Measurements from ENCODE around the gene FBXL17. TPM values are rescaled to one million over a fixed set of nuclear protein-coding genes. Genes with fewer than 3 reads are reported as not detected.
A peak's percentile ranks its signal among the peaks of the same experiment; 100 is the strongest.

The FBXL17 gene
- total RNA-seq, 1 donor from 2014 or later: 6.5 TPM

- no peak for DNase-seq
Measured at GRCh38 chr5:108081707-108082106, 300.2 kb downstream of the FBXL17 start.

- DNase-seq: no peak
Measured at GRCh38 chr5:108079753-108080152, 302.1 kb downstream of the FBXL17 start.

DNA sequence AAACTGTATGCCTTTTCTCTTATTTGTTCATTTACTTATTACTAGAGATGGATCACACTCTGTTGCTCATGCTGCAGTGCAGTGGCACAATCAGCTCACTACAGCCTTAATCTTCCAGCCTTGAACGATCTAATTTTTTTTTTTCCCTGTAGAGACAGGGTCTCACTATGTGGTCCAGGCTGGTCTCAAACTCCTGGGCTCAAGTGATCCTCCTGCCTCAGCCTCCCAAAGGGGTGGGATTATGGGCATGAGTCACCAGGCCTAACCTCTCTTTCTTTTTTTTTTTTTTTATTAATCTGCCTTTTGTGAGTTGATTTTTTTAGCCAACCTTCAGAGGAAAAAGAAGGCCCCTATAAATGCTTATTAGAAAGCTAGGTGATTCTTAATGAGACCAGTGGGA, 303.0 kb downstream of the FBXL17 start:
- DNase-seq: no peak

GRCh38 chr5:108078345-108078744, 303.6 kb downstream of the FBXL17 start:
- DNase-seq: no peak

- DNase-seq: no peak
Measured at GRCh38 chr5:108074626-108075025, 307.3 kb downstream of the FBXL17 start.

GRCh38 chr5:108064302-108064701, 317.6 kb downstream of the FBXL17 start:
- no peak for DNase-seq

- DNase-seq: no peak
Measured at GRCh38 chr5:108061941-108062340, 320.0 kb downstream of the FBXL17 start.

DNA sequence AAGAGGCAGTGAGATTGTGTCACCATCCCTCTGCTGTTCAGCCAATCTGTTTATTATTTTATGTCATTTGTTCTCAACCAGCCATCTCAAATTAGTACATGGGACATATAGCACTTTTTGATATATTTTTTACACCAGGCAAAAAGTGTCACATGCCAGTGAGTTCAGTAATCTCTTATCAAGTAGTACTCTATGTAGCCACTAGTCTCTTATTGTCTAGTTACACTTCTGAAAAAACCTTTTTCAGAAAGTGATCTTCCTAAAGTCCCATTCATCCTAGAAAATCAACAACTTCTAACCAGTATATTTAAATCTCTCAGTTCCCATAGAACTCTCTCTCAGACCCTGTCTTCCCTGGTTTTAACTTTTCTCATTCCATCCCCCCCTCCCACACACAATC, 321.6 kb downstream of the FBXL17 start:
- no peak for DNase-seq

- DNase-seq: no peak
Measured at GRCh38 chr5:108059334-108059733, 322.6 kb downstream of the FBXL17 start.

GRCh38 chr5:108054349-108054748, 327.5 kb downstream of the FBXL17 start:
- no peak for DNase-seq

DNA sequence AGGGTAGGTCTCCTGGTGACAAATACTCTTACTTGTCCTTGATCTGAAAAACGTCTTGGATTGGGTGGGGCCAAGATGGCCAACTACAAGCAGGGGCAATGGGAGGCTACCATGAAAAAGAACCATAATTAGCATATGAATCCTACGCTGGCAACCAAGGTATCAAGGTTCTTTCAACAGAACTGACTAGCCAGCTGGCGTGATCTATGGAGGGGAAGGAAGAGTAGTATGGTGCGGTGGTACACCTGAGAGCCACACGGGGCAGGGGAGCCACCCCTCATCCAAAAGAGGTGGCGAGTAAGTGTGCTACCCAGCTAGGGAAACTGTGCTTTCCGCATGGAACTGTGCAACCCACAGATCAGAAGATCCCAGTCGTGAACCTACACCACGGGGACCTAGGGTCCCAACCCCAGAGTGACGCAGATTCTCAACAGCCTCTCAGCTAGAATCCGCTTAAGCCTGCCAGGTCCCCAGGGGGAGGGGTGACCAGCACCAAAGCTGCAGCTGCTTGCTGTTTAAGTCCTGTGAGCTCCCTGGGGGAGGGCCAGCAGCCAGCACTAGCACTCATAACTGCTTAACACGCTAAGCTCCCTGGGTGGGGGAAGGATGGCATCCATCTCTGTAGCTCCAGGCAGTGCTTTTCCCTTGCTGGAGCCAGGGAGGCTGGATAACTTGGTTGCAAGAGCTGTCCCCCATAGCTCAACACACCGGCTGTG, 334.8 kb downstream of the FBXL17 start:
- DNase-seq: no peak

DNA sequence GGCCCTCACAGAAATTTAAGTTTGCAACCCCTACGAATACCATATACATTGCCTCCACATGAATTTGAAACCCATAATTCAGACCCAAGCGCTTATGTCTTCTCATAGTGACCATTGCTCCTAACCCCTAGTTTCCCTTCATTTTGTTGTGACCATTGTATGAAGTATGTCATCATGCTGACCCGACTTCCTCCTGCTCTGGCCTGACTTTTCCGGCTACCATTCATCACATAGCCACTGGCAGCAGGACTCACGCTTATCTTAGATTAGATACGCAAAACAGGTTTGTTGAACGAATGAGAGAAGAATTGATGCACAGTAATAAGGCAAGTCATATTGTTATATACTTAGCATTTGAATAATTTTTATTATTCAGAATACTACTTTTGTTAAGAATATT, 345.4 kb downstream of the FBXL17 start:
- DNase-seq: peak; percentile 85

- DNase-seq: no peak
Measured at GRCh38 chr5:108028883-108029282, 353.0 kb downstream of the FBXL17 start.

DNA sequence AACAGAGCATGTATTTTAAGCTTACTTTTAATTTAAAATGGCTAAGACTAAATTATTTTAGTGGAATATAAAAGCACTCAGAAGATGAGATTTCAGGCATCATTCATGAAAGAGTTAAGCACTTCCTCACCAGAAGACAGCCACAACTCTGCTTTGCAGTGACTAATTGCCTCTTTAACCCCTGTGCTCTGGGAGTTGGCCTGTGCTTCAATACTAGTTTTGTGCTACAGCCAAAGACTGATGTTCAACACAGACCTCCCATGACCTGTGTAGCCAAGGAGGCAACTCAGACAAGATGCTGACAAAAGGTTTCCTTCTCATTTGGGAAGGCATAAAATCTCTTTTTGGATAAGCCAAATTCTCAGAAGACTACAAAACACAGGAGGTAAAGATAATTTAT, 353.5 kb downstream of the FBXL17 start:
- peak; percentile 22 for DNase-seq

- no peak for DNase-seq
Measured at GRCh38 chr5:108025957-108026356, 355.9 kb downstream of the FBXL17 start.

- DNase-seq: no peak
Measured at GRCh38 chr5:108024986-108025385, 356.9 kb downstream of the FBXL17 start.

DNA sequence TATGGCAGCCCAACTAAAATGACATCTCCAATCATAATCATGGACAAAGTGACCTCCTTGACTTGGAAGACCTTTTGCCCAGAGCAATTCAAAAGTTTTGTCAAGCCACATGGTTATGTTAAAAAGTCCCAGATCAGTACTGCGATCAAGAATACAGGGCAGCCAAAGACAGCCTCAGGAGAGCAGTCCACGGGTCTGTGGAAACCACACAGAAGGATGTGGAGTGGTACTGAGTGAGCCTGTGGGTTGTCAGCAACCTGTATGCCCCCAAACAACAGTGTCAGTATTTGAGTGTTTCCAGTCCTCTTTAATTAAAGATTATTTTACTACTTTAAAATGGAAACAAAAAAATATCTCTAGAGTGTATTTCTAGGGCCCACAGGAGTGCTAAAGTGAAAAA, 365.8 kb downstream of the FBXL17 start:
- DNase-seq: no peak

DNA sequence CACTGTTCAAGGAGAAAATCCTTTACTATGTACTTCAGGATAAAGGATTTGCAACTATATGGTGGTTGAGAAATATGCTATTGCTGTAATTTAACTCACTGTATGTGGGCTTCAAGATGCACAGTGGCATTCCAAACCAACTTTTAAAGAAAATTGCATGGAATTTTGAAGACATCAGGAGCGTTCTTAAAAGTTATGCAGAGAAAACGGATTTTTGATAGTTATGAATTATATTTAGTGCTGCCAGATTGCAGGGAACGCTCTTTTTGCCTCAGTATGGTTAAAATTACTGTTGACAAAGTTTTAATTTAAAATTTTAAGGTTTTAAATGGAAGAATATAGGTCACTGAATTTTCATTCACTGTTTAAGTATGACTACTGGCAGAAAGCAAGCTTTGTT, 375.1 kb downstream of the FBXL17 start:
- DNase-seq: no peak

GRCh38 chr5:108003178-108003577, 378.7 kb downstream of the FBXL17 start:
- peak; percentile 68 for DNase-seq

DNA sequence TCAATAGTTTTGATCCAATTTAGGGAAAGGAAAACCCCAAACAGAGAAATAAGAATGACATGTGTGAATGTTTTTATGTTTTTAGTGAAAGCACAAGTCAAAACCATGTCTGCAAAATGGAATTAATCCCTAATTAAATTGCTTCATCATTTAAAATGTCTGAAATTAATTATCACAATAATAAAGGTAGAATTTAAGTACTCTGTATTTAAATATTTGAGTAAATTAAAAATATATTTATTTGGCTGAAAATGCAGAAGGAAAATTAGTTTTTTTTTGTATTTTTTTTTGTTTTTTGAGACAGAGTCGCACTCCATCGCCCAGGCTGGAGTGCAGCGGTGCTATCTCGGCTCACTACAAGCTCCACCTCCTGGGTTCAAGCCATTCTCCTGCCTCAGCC, 380.7 kb downstream of the FBXL17 start:
- DNase-seq: no peak

DNA sequence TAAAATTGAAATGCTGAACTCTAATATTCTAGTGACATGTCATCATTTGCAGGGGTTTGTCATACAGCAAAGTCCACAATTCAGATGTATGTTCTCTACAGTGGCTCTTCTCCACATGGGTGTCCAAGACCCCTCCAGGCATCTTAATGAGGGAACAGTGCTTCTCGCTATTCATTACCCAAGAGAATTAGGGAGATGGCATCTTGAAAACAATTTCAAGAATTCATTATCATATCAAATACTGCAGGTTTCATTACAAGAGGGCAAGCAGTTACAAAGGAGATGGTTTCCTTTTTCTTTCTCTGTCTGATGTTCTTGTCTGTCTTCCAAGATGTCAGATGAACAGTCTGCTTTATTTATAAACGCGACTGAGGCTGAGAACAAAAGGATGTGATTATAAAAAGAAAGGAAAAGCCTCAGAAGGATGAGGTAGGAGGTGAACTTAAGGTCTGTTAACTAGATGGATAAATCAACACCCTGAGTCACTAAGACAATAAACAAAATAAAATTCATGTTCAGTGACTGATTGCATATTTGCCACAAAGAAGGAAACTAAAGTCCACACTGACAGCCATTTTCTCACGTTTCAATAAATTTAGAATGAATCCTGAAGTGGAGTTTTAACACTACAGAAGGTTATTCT, 384.4 kb downstream of the FBXL17 start:
- DNase-seq: peak; percentile 33

DNA sequence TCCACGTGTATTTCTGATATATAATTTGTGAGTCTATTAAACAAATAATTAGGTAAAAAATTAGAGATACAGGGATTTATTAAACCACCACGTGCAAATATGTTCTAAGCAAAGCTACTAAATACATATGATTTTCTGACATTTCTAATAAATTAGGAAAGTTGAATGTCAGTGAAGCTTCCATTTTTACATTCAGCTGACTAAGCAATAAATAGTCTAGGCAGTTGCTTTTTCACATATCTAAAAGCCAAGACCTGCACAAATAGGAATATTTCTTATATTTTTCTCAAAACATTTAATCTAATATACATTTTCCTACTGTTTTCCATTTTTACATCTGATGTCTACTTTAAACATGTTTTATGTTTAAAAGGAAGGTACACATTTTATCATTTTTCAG, 388.6 kb downstream of the FBXL17 start:
- no peak for DNase-seq

DNA sequence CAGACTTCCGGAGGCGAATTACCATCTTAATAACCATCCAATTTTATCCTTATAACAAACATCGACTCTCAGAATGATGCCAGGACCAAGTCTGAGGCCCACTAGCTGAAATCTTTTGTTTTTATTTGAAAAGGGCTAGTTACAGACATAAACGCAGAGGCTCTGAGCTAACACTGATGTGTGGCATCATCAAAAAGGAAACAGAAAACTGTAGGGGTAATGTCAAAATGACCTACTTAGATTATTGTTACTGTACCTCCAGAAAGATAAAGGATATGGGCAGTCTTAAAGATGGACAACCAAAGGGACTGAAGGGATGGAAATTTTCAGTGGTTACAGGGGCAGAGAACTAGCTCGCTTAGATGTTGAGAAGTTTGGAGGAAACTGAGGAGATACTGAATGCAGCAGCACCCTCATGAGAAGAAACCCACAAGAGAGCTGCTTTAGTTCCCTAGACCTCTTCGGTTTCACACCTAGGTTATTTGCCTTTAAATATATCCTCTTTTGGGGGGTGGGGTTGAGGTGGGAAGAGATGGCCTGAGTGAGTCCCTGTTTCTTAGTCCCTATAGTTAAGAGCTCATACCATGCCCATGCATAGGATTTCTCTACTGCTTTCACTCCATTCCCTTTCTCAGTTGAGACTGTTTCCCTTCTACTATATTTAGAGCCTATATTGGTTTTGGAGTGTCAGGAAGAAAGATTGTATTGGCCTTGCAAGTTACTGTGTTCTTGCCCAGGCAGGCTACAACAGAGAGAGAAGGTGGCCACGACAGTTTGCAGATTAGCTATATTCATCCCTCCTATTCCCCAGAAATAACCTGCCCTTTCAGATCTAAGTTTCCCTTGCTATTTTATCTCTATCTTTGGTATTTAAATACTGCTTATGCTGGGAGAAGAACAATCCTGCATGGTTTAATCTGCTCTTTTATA, 390.8 kb downstream of the FBXL17 start:
- no peak for DNase-seq
